Right ventricle myocardium inferior (tissue), 1 donor: ENCODE measurements around the gene SLC38A4. TPM values are rescaled to one million over a fixed set of nuclear protein-coding genes. Genes with fewer than 3 reads are reported as not detected.
"Not testable (repeated sequence)": the region's sequence is repeated elsewhere in the genome, so short reads cannot be mapped to it uniquely, and the experiment has no call there.

Experiments used
- ATAC-seq: fragments of 200-7000 bp; cut with Tn5 transposase; one replicate; pipeline ENCODE4 v1.9.1; 2020; ENCODE audit warnings: mild to moderate bottlenecking, moderate library complexity
- DNase-seq: peaks from one replicate; pipeline ENCODE4 v3.0.0; 2021; ENCODE audit errors: missing footprints
- intact Hi-C: fragments of 100-400 bp; cut with DNase I; formaldehyde crosslinking; loops from one replicate; pipeline ENCODE4 v1.11.0; 2022
- long read RNA-seq: library from polyadenylated mRNA; unstranded; transcript quantifications from one replicate; pipeline ENCODE4 v2.0.0, GENCODE V29; 2021
- total RNA-seq: library from RNA; stranded (reverse); fragmentation: NEBNext Ultra II Directional; extraction: Animal tissue kit (Norgen Biotek cat#: 25700); gene quantifications from one replicate; pipeline ENCODE4 v1.2.1, GENCODE V29; 2021
- donor health status: DM: no; HTN: yes; CAD: no; lungs with severe emphysema.

SLC38A4 gene
- total RNA-seq = 2.8 TPM
- long read RNA-seq, partial matches to known transcripts = 0 of 2 reads
- long read RNA-seq, other reads (novel, unspliced or antisense) = 0 of 2 reads

- intact Hi-C loops = loop anchor here (10.0 kb wide), 1 partner anchor 109 kb away; no protein-coding TSS in a partner anchor
- DNase-seq (peak; percentile 71), ATAC-seq (peak; percentile 95)
These were observed at the start of gene SLC38A4 for GRCh38 chr12:46825591-46826414. SLC38A4 (minus strand) TSS chr12:46825997; CDS start chr12:46793071, 32,926 bp downstream.

GRCh38 chr12:46875095-46875494, 49.3 kb upstream of the SLC38A4 start:
- ATAC-seq (no peak), DNase-seq (no peak)
- intact Hi-C loops = no loop called here

GRCh38 chr12:46874642-46875041, 48.8 kb upstream of the SLC38A4 start:
- intact Hi-C loops = loop anchor here (1.0 kb wide), 1 partner anchor 17 kb away; no protein-coding TSS in a partner anchor
- ATAC-seq = peak; percentile 89
- peak; percentile 23 for DNase-seq

GRCh38 chr12:46872135-46872534, 46.3 kb upstream of the SLC38A4 start:
- ATAC-seq = no peak
- intact Hi-C loops = no loop called here
- DNase-seq = no peak

- intact Hi-C loops = no loop called here
- DNase-seq = no peak
- no peak for ATAC-seq
These were observed 39.5 kb upstream of the SLC38A4 start for GRCh38 chr12:46865311-46865710.

- intact Hi-C loops = no loop called here
- DNase-seq (no peak), ATAC-seq (no peak)
These were observed 32.6 kb upstream of the SLC38A4 start for GRCh38 chr12:46858368-46858767.

- DNase-seq (no peak), ATAC-seq (no peak)
- intact Hi-C loops = no loop called here
These were observed 31.7 kb upstream of the SLC38A4 start for GRCh38 chr12:46857486-46857885.

- intact Hi-C loops = no loop called here
- no peak for DNase-seq
- ATAC-seq = no peak
These were observed 30.0 kb upstream of the SLC38A4 start for GRCh38 chr12:46855760-46856159.

- intact Hi-C loops, DNase-seq, ATAC-seq: not testable (repeated sequence)
These were observed 28.4 kb upstream of the SLC38A4 start for GRCh38 chr12:46854188-46854587.

- DNase-seq, ATAC-seq, intact Hi-C loops: not testable (repeated sequence)
These were observed 23.0 kb upstream of the SLC38A4 start for GRCh38 chr12:46848792-46849191.

GRCh38 chr12:46847001-46847400, 21.2 kb upstream of the SLC38A4 start:
- DNase-seq (no peak), ATAC-seq (no peak)
- intact Hi-C loops = no loop called here

- ATAC-seq (no peak), DNase-seq (no peak)
- intact Hi-C loops = no loop called here
These were observed 18.0 kb upstream of the SLC38A4 start for GRCh38 chr12:46843811-46844210.

GRCh38 chr12:46841891-46842290, 16.1 kb upstream of the SLC38A4 start:
- intact Hi-C loops = no loop called here
- no peak for DNase-seq

GRCh38 chr12:46839964-46840363, 14.2 kb upstream of the SLC38A4 start:
- no peak for ATAC-seq
- intact Hi-C loops = no loop called here
- DNase-seq = no peak

More at GRCh38 chr12:46841891-46842290, 16.1 kb upstream of the SLC38A4 start:
- ATAC-seq = no peak

- DNase-seq (no peak), ATAC-seq (no peak)
- intact Hi-C loops = no loop called here
These were observed 13.4 kb upstream of the SLC38A4 start for GRCh38 chr12:46839232-46839631.

- DNase-seq (no peak), ATAC-seq (no peak)
- intact Hi-C loops = no loop called here
These were observed 10.0 kb upstream of the SLC38A4 start for GRCh38 chr12:46835785-46836184.

- ATAC-seq = no peak
- intact Hi-C loops = loop anchor here (5.0 kb wide), 2 partner anchors 80 to 155 kb away; no protein-coding TSS in a partner anchor
- DNase-seq = no peak
These were observed 6.4 kb upstream of the SLC38A4 start for GRCh38 chr12:46832130-46832704.

- ATAC-seq (peak; percentile 94), DNase-seq (peak; percentile 81)
- intact Hi-C loops = loop anchor here (5.0 kb wide), 2 partner anchors 81 to 154 kb away; no protein-coding TSS in a partner anchor
These were observed 5.7 kb upstream of the SLC38A4 start for GRCh38 chr12:46831335-46832129.
